ENCODE data around the gene PMM2. TPM values are rescaled to one million over a fixed set of nuclear protein-coding genes. Genes with fewer than 3 reads are reported as not detected.
"Not testable (repeated sequence)": the region's sequence is repeated elsewhere in the genome, so short reads cannot be mapped to it uniquely, and the experiment has no call there.

PMM2 gene
- total RNA-seq, 1 donor = 34.7 TPM

DNA sequence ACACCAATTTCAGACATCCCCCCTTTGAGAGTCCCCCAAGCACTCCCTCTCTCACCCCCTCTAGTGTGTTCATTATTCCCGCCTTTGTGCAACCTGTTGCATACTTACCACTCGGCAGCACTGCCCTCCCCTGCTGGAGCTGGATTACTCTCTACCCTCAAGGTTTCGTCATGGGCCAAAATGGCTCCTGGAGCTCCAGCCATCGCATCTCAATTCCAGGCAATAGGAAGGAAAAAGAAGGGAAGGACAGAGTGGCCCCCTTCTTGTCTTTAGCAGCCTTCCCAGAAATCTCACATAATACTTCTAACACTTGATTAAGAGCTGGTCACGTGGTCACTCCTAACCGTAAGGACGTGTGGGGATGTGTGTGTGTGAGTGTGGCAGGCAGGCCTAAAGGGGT is 20.4 kb upstream of the PMM2 start:
- no peak overlapping the region for H3K4me3 ChIP-seq (ENCODE audit: low read depth, low read length)
- DNase-seq (ENCODE audit: low read depth) = no peak
- TF ChIP-seq, protein P1, sequence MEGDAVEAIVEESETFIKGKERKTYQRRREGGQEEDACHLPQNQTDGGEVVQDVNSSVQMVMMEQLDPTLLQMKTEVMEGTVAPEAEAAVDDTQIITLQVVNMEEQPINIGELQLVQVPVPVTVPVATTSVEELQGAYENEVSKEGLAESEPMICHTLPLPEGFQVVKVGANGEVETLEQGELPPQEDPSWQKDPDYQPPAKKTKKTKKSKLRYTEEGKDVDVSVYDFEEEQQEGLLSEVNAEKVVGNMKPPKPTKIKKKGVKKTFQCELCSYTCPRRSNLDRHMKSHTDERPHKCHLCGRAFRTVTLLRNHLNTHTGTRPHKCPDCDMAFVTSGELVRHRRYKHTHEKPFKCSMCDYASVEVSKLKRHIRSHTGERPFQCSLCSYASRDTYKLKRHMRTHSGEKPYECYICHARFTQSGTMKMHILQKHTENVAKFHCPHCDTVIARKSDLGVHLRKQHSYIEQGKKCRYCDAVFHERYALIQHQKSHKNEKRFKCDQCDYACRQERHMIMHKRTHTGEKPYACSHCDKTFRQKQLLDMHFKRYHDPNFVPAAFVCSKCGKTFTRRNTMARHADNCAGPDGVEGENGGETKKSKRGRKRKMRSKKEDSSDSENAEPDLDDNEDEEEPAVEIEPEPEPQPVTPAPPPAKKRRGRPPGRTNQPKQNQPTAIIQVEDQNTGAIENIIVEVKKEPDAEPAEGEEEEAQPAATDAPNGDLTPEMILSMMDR (IDR thresholded peaks at IDR 0.05; ENCODE audit: insufficient read depth, low read length) = no peak

DNA sequence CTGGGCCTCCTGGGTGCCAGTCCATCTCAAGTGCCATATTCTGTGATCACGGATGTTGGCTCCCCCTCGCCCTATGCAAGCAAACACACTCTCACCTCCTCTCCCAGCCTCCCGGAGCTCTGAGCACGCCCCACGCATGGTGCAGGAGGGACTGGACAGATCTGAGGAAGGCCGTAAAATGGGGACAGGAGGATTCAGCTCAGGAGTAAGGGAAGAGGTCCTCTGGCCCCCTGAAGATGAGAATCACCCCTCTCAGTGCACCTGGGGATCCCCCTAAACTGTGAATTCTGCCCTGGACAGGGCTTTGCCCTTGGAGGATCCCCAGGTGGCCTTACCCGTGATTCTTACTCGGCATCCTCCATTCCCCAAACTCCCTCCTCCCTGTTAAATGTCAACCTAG is 15.8 kb upstream of the PMM2 start:
- no peak overlapping the region for H3K4me3 ChIP-seq (ENCODE audit: low read depth, low read length)
- TF ChIP-seq, protein P1 (IDR thresholded peaks at IDR 0.05; ENCODE audit: insufficient read depth, low read length) = no peak

GRCh38 chr16:8782673-8783072 is 15.0 kb upstream of the PMM2 start:
- TF ChIP-seq, protein P1 (IDR thresholded peaks at IDR 0.05; ENCODE audit: insufficient read depth, low read length) = no peak
- no peak for DNase-seq (ENCODE audit: low read depth)
- no peak overlapping the region for H3K4me3 ChIP-seq (ENCODE audit: low read depth, low read length)

More for the DNA sequence above, 15.8 kb upstream of the PMM2 start:
- no peak for DNase-seq (ENCODE audit: low read depth)

GRCh38 chr16:8785408-8785807 is 12.2 kb upstream of the PMM2 start:
- no peak for DNase-seq (ENCODE audit: low read depth)
- TF ChIP-seq, protein P1 (IDR thresholded peaks at IDR 0.05; ENCODE audit: insufficient read depth, low read length) = no peak
- H3K4me3 ChIP-seq (ENCODE audit: low read depth, low read length) = no peak overlapping the region

GRCh38 chr16:8786316-8786715 is 11.3 kb upstream of the PMM2 start:
- not testable (repeated sequence) for H3K4me3 ChIP-seq (ENCODE audit: low read depth, low read length); DNase-seq (ENCODE audit: low read depth)

- H3K4me3 ChIP-seq (ENCODE audit: low read depth, low read length) = no peak overlapping the region
- no peak for DNase-seq (ENCODE audit: low read depth)
- TF ChIP-seq, protein P1 (IDR thresholded peaks at IDR 0.05; ENCODE audit: insufficient read depth, low read length) = no peak
Observed at GRCh38 chr16:8788578-8789172, 9.0 kb upstream of the PMM2 start.

DNA sequence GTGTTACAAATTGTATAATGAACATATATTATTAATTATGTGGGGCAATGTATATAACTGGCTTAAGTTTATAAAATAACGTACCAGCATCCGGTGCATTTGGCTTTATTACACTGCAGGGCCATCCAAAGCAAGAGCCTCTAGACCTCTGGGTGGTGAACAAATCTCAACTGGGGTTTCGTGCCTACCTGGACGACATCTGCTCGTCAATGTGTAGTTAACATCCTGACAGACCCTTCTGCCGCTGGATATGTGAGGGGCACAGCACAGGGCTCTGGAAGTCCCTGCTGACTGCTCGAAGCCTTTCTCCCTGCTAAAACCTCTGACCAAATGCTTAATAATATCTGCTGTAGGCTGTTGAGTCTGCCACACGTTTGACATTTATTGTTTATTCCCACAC is 2.5 kb upstream of the PMM2 start:
- TF ChIP-seq, protein P1 (IDR thresholded peaks at IDR 0.05; ENCODE audit: insufficient read depth, low read length) = no peak
- DNase-seq (ENCODE audit: low read depth) = no peak
- no peak overlapping the region for H3K4me3 ChIP-seq (ENCODE audit: low read depth, low read length)
